ENCODE results near the gene ALKAL2. TPM values are rescaled to one million over a fixed set of nuclear protein-coding genes. Genes with fewer than 3 reads are reported as not detected.
"Not testable (repeated sequence)": the region's sequence is repeated elsewhere in the genome, so short reads cannot be mapped to it uniquely, and the experiment has no call there.

The ALKAL2 gene
- total and polyA plus RNA-seq, 11 donors, result 0.25 to 9.0 (median 1.2) TPM

DNA sequence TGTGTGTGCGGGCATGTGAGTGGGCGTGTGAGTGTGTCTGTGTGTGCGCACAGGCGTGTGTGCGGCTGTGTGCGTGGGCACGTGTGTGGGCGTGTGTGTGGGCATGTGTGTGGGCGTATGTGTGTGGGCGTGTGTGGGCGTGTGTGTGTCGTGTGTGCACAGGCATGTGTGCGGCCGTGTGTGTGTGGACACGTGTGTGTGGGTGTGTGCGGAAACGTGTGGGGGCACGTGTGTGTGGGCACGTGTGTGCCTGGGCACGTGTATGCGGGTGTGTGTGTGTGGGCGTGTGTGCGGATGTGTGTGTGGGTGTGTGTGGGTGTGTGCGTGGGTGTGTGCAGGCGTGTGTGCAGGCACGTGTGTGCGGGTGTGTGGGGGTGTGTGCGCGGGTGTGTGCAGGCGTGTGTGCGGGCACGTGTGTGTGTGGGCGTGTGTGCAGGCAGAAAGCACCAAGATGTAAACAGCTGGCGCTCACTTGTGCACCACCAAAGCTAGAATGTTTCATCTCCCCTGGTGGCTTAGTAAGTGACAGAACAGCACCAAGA is 31.2 kb upstream of the ALKAL2 start:
- TF ChIP-seq POLR2A (IDR thresholded peaks at IDR 0.05), result no peak
- H3K9me3 ChIP-seq, result no peaks in the 10 kb centered on the region
- intact Hi-C loops (cut with DNase I), result no loop called here
- peaks cover 0 to 10% (median 0%) of the 10 kb centered on the region in 9 donors for H3K27me3 ChIP-seq
- WGBS, 4 donors, result 88 to 91% (median 90%) methylated on average over 34 of the region's 34 CpGs
- DNase-seq (no peak), ATAC-seq (peak in 1 of 4 donors; percentile 48)
- H3K27ac ChIP-seq, result no peak overlapping the region
- H3K4me1 ChIP-seq, result no peaks in the 10 kb centered on the region
- H3K36me3 ChIP-seq, result no peaks in the 10 kb centered on the region
- H3K4me3 ChIP-seq, result no peak overlapping the region

- ATAC-seq (no peak), DNase-seq (no peak)
- Histone ChIP-seq H3K36me3 (no peaks in the 10 kb centered on the region), H3K4me3 (peak overlapping the region in 1 of 12 donors; percentile 12), H3K27ac (peak overlapping the region in 1 of 12 donors; percentile 37), H3K27me3 (peaks cover 0 to 14% (median 0%) of the 10 kb centered on the region in 9 donors), H3K4me1 (no peaks in the 10 kb centered on the region), H3K9me3 (no peaks in the 10 kb centered on the region)
- TF ChIP-seq CTCF (IDR thresholded peaks at IDR 0.05), result no peak
- no peak for TF ChIP-seq POLR2A (IDR thresholded peaks at IDR 0.05)
- 58 to 70% (median 67%) methylated on average over 26 to 27 of the region's 27 CpGs for whole genome bisulfite sequencing, 4 donors
- intact Hi-C loops (cut with DNase I), result no loop called here
Measured at GRCh38 chr2:317501-318424, 29.9 kb upstream of the ALKAL2 start.

- TF ChIP-seq POLR2A (IDR thresholded peaks at IDR 0.05), result no peak
- no peak for TF ChIP-seq CTCF (IDR thresholded peaks at IDR 0.05)
- H3K36me3 ChIP-seq, result no peaks in the 10 kb centered on the region
- no peak overlapping the region for H3K27ac ChIP-seq
- no peak overlapping the region for H3K4me3 ChIP-seq
- ATAC-seq, result no peak
- intact Hi-C loops (cut with DNase I), result no loop called here
- no peak for DNase-seq
- H3K27me3 ChIP-seq, result peaks cover 0 to 16% (median 0%) of the 10 kb centered on the region in 9 donors
- H3K9me3 ChIP-seq, result no peaks in the 10 kb centered on the region
- H3K4me1 ChIP-seq, result no peaks in the 10 kb centered on the region
- 89 to 92% (median 90%) methylated on average over 12 of the region's 12 CpGs for WGBS, 4 donors
Measured at GRCh38 chr2:316381-316780, 28.5 kb upstream of the ALKAL2 start.

DNA sequence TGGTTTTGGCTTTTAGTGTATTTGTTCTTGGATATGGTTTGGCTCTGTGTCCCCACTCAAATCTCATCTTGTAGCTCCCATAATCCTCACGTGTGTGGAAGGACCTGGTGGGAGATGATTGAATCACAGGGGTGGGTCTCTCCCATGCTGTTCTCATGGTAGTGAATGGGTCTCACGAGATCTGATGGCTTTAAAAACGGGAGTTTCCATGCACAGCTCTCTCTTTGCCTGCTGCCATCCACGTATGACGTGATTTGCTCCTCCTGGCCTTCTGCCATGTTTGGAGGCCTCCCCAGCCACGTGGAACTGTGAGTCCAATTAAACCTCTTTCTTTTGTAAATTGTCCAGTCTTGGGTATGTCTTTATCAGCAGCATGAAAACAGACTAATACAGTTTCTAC is 28.0 kb upstream of the ALKAL2 start:
- H3K27ac ChIP-seq; DNase-seq; H3K4me1 ChIP-seq; ATAC-seq; H3K4me3 ChIP-seq; H3K9me3 ChIP-seq; H3K36me3 ChIP-seq; intact Hi-C loops (cut with DNase I): not testable (repeated sequence)
- whole genome bisulfite sequencing, 4 donors, result 43 to 60% (median 51%) methylated on average over 6 of the region's 6 CpGs
- H3K27me3 ChIP-seq, result peaks cover 0 to 20% (median 0%) of the 10 kb centered on the region in 9 donors

GRCh38 chr2:314561-315336 is 26.9 kb upstream of the ALKAL2 start:
- intact Hi-C loops (cut with DNase I), result no loop called here
- Histone ChIP-seq H3K36me3 (no peaks in the 10 kb centered on the region), H3K4me1 (no peaks in the 10 kb centered on the region), H3K9me3 (no peaks in the 10 kb centered on the region), H3K4me3 (no peak overlapping the region), H3K27me3 (peaks cover 0 to 20% (median 3%) of the 10 kb centered on the region in 9 donors), H3K27ac (no peak overlapping the region)
- ATAC-seq (no peak), DNase-seq (no peak)
- 91 to 92% (median 91%) methylated on average over 48 to 56 of the region's 56 CpGs for WGBS, 4 donors
- no peak for TF ChIP-seq CTCF (IDR thresholded peaks at IDR 0.05)
- no peak for TF ChIP-seq POLR2A (IDR thresholded peaks at IDR 0.05)
